CD4-positive, alpha-beta T cell (primary cell): ENCODE results near the gene NEK10. TPM values are rescaled to one million over a fixed set of nuclear protein-coding genes. Genes with fewer than 3 reads are reported as not detected.

Experiments
- ATAC-seq: fragments of 200-7000 bp; cut with Tn5 transposase; one replicate; pipeline ENCODE4 v1.10.0; 2022; ENCODE audit warnings: mild to moderate bottlenecking; ENCODE audit not compliant: poor library complexity
- CTCF ChIA-PET: fragments of 350-600 bp; sonication (Branson Sonifier 250); formaldehyde crosslinking; loops from one replicate; lab custom pipeline; 2021; ENCODE audit warnings: antibody characterized with exemption, inconsistent platforms; lab: Charles Lee
- POLR2A ChIA-PET: fragments of 350-600 bp; sonication (Branson Sonifier 250); formaldehyde crosslinking; loops from one replicate; lab custom pipeline; 2021; ENCODE audit warnings: antibody characterized with exemption, inconsistent platforms; lab: Charles Lee
- DNase-seq, 14 experiments: peaks; one replicate each; pipeline ENCODE4 v3.0.0-alpha.2; 2013 to 2020; ENCODE audit warnings: mixed read lengths in 2 of 14
- H3K27ac ChIP-seq, 2 donors: one replicate each; pipeline versions ENCODE4 v1.5.1 to v1.7.0; 2013; ENCODE audit warnings: low read length in 2 of 2, low read depth in 1 of 2, mild to moderate bottlenecking in 1 of 2
- H3K27me3 ChIP-seq, 2 experiments: 1 replicate in 1 of 2; 2 replicates in 1 of 2; pipeline versions ENCODE4 v1.6.1 to v1.7.0; 2013; ENCODE audit warnings: low read length in 2 of 2, control low read depth in 1 of 2, mild to moderate bottlenecking in 1 of 2, moderate library complexity in 1 of 2; ENCODE audit not compliant: insufficient read depth in 2 of 2, control insufficient read depth in 1 of 2
- H3K36me3 ChIP-seq: one replicate; pipeline ENCODE4 v1.6.1; 2013; ENCODE audit warnings: low read length, control low read depth; ENCODE audit not compliant: insufficient read depth
- H3K4me1 ChIP-seq: one replicate; pipeline ENCODE4 v1.6.1; 2013; ENCODE audit warnings: low read length, control low read depth; ENCODE audit not compliant: insufficient read depth
- H3K4me3 ChIP-seq: one replicate; pipeline ENCODE4 v1.5.1; 2013; ENCODE audit warnings: mild to moderate bottlenecking, low read length, moderate library complexity
- H3K9me3 ChIP-seq, 2 experiments: 1 replicate in 1 of 2; 2 replicates in 1 of 2; pipeline versions ENCODE4 v1.6.1 to v1.7.0; 2013; ENCODE audit warnings: low read length in 2 of 2, mild to moderate bottlenecking in 2 of 2, control low read depth in 1 of 2, moderate library complexity in 1 of 2; ENCODE audit not compliant: control insufficient read depth in 1 of 2, insufficient read depth in 1 of 2
- H3K27ac Mint-ChIP-seq: one replicate; pipeline ENCODE4 v1.8.0; 2020; ENCODE audit warnings: mixed read lengths
- H3K27me3 Mint-ChIP-seq: one replicate; pipeline ENCODE4 v1.8.0; 2021; ENCODE audit warnings: mixed read lengths
- H3K36me3 Mint-ChIP-seq: one replicate; pipeline ENCODE4 v1.8.0; 2021; ENCODE audit warnings: low read depth, mixed read lengths
- H3K4me1 Mint-ChIP-seq: one replicate; pipeline ENCODE4 v1.8.0; 2021; ENCODE audit warnings: low read depth, mixed read lengths
- H3K4me3 Mint-ChIP-seq: one replicate; pipeline ENCODE4 v1.8.0; 2020; ENCODE audit warnings: mild to moderate bottlenecking, mixed read lengths
- H3K9me3 Mint-ChIP-seq: one replicate; pipeline ENCODE4 v1.8.0; 2020; ENCODE audit warnings: mixed read lengths
- CTCF ChIP-seq: fragments of 200-600 bp; IDR thresholded peaks from one replicate; pipeline ENCODE4 v1.8.0; 2022; ENCODE audit warnings: antibody characterized with exemption, mild to moderate bottlenecking
- intact Hi-C, 2 experiments: fragments of 100-400 bp; cut with DNase I in 1 of 2; cut with micrococcal nuclease in 1 of 2; formaldehyde crosslinking; loops; one replicate each; pipeline versions ENCODE4 v1.15.1 to v1.9.0; 2023 to 2025; cut with DNase I, micrococcal nuclease
- total RNA-seq, 174 experiments: library from RNA in 2 of 174; stranded (reverse) in 2 of 174; gene quantifications; one replicate each; pipeline ENCODE4 v1.2.3 and lab custom pipeline; 2021 to 2026

NEK10 gene
- total RNA-seq, 2 experiments from 2014 or later: 0.61 to 0.77 TPM

- H3K36me3 Mint-ChIP-seq: no peaks in the 10 kb centered on the region
- DNase-seq (no peak), ATAC-seq (no peak)
- no peak overlapping the region for H3K27ac ChIP-seq
- no peaks in the 10 kb centered on the region for H3K4me1 Mint-ChIP-seq
- H3K4me3 Mint-ChIP-seq: no peak overlapping the region
- TF ChIP-seq CTCF: no peak
- H3K36me3 ChIP-seq: no peaks in the 10 kb centered on the region
- intact Hi-C loops: no loop called here
- H3K4me3 ChIP-seq: no peak overlapping the region
- peaks cover 2% of the 10 kb centered on the region for H3K9me3 Mint-ChIP-seq
- ChIA-PET CTCF (no interaction called here), POLR2A (no interaction called here)
- no peaks in the 10 kb centered on the region for H3K4me1 ChIP-seq
- H3K27me3 Mint-ChIP-seq: peaks cover 7% of the 10 kb centered on the region
- peaks cover 0 to 8% of the 10 kb centered on the region in 2 experiments for H3K9me3 ChIP-seq
- no peak overlapping the region for H3K27ac Mint-ChIP-seq
- H3K27me3 ChIP-seq: no peaks in the 10 kb centered on the region
Measured at GRCh38 chr3:27253391-27253790, 115.8 kb downstream of the NEK10 start.

- H3K4me1 ChIP-seq: no peaks in the 10 kb centered on the region
- no peak overlapping the region for H3K27ac ChIP-seq
- ChIA-PET POLR2A (no interaction called here), CTCF (no interaction called here)
- intact Hi-C loops: no loop called here
- Mint-ChIP-seq H3K9me3 (peaks cover 2% of the 10 kb centered on the region), H3K4me3 (no peak overlapping the region), H3K4me1 (no peaks in the 10 kb centered on the region), H3K27ac (no peak overlapping the region), H3K36me3 (no peaks in the 10 kb centered on the region), H3K27me3 (peaks cover 7% of the 10 kb centered on the region)
- DNase-seq: no peak
- no peaks in the 10 kb centered on the region for H3K27me3 ChIP-seq
- no peaks in the 10 kb centered on the region for H3K36me3 ChIP-seq
- no peak overlapping the region for H3K4me3 ChIP-seq
- H3K9me3 ChIP-seq: peaks cover 0 to 4% of the 10 kb centered on the region in 2 experiments
- TF ChIP-seq CTCF: no peak
- ATAC-seq: no peak
Measured at GRCh38 chr3:27252646-27253045, 116.5 kb downstream of the NEK10 start.

GRCh38 chr3:27244374-27244773, 124.8 kb downstream of the NEK10 start:
- Mint-ChIP-seq H3K27ac (no peak overlapping the region), H3K27me3 (no peaks in the 10 kb centered on the region), H3K9me3 (peaks cover 3% of the 10 kb centered on the region), H3K36me3 (peaks cover 4% of the 10 kb centered on the region), H3K4me1 (no peaks in the 10 kb centered on the region), H3K4me3 (no peak overlapping the region)
- Histone ChIP-seq H3K4me3 (no peak overlapping the region), H3K36me3 (no peaks in the 10 kb centered on the region), H3K27me3 (no peaks in the 10 kb centered on the region), H3K27ac (no peak overlapping the region), H3K9me3 (no peaks in the 10 kb centered on the region), H3K4me1 (no peaks in the 10 kb centered on the region)
- CTCF ChIA-PET: no interaction called here
- POLR2A ChIA-PET: no interaction called here
- DNase-seq (no peak), ATAC-seq (no peak)
- intact Hi-C loops: no loop called here
- no peak for TF ChIP-seq CTCF
